Fibroblast of lung (primary cell): Measurements from ENCODE around the gene ALKBH3. TPM values are rescaled to one million over a fixed set of nuclear protein-coding genes. Genes with fewer than 3 reads are reported as not detected.

Experiments used
- DNase-seq, 2 donors: peaks; one replicate each; pipeline versions ENCODE4 v3.0.0 to v3.0.0-alpha.2; 2010; ENCODE audit warnings: low read depth in 2 of 2
- H2AFZ ChIP-seq: 2 replicates; pipeline ENCODE4 v1.5.1; 2012; ENCODE audit warnings: low read length, control low read depth, inconsistent platforms
- H3K27ac ChIP-seq: 2 replicates; pipeline ENCODE4 v1.5.1; 2011; ENCODE audit warnings: low read length, control low read depth; ENCODE audit not compliant: insufficient read depth
- H3K27me3 ChIP-seq: 2 replicates; pipeline ENCODE4 v1.5.1; 2011; ENCODE audit warnings: mild to moderate bottlenecking, low read length; ENCODE audit not compliant: control insufficient read depth, insufficient read depth
- H3K36me3 ChIP-seq: 2 replicates; pipeline ENCODE4 v1.5.1; 2011; ENCODE audit warnings: low read length; ENCODE audit not compliant: control insufficient read depth, insufficient read depth
- H3K4me1 ChIP-seq: 2 replicates; pipeline ENCODE4 v1.5.1; 2011; ENCODE audit warnings: low read length; ENCODE audit not compliant: control insufficient read depth, insufficient read depth; ENCODE audit errors: extremely low read depth
- H3K4me2 ChIP-seq: 2 replicates; pipeline ENCODE4 v1.5.1; 2011; ENCODE audit warnings: low read length, control low read depth; ENCODE audit not compliant: insufficient read depth; ENCODE audit errors: extremely low read depth
- H3K4me3 ChIP-seq, 4 experiments: fragments of 200-600 bp in 1 of 4; sonication (generic) in 1 of 4; replicated peaks in 1 of 4; 2 replicates each; pipeline ENCODE4 v1.5.1; 2011 to 2016; ENCODE audit warnings: low read length in 4 of 4, low read depth in 3 of 4, mild to moderate bottlenecking in 3 of 4, control low read depth in 2 of 4, inconsistent platforms in 1 of 4, mixed read lengths in 1 of 4; ENCODE audit not compliant: insufficient read depth in 1 of 4; ENCODE audit errors: control extremely low read depth in 1 of 4
- H3K79me2 ChIP-seq: 2 replicates; pipeline ENCODE4 v1.5.1; 2012; ENCODE audit warnings: mild to moderate bottlenecking, low read length, inconsistent platforms; ENCODE audit not compliant: control insufficient read depth, insufficient read depth
- H3K9ac ChIP-seq: 2 replicates; pipeline ENCODE4 v1.5.1; 2011; ENCODE audit warnings: mild to moderate bottlenecking, low read length, control low read depth; ENCODE audit not compliant: insufficient read depth
- H3K9me3 ChIP-seq: 2 replicates; pipeline ENCODE4 v1.5.1; 2012; ENCODE audit warnings: low read depth, low read length; ENCODE audit not compliant: control insufficient read depth, insufficient read depth
- H4K20me1 ChIP-seq: 2 replicates; pipeline ENCODE4 v1.5.1; 2011; ENCODE audit warnings: low read length; ENCODE audit not compliant: control insufficient read depth, insufficient read depth; ENCODE audit errors: extremely low read depth
- CTCF ChIP-seq, 2 donors: IDR thresholded peaks in 1 of 2; conservative IDR thresholded peaks in 1 of 2; 1 replicate in 1 of 2; 2 replicates in 1 of 2; pipeline ENCODE4 v1.5.1; 2011 to 2012; ENCODE audit warnings: low read length in 2 of 2, control low read depth in 1 of 2, inconsistent platforms in 1 of 2, low read depth in 1 of 2, mild to moderate bottlenecking in 1 of 2
- EZH2 ChIP-seq: IDR thresholded peaks from 2 replicates; pipeline ENCODE4 v1.5.1; 2012; ENCODE audit warnings: low read length, control low read depth, mild to moderate bottlenecking; ENCODE audit errors: missing control alignments
- polyA plus RNA-seq, 2 donors: library from polyadenylated mRNA; depleted of rRNA in 1 of 2; stranded (reverse) in 1 of 2; unstranded in 1 of 2; fragments of >200 nt; gene quantifications; 2 replicates each; pipeline ENCODE4 v1.2.1, GENCODE V29; 2011 to 2012; ENCODE audit warnings: missing spikeins in 1 of 2
- total RNA-seq: library from RNA; depleted of rRNA; stranded (reverse); fragments of >200 nt; gene quantifications from 2 replicates; pipeline ENCODE4 v1.2.1, GENCODE V29; 2014

The ALKBH3 gene
- total and polyA plus RNA-seq, 2 donors (not counting 1 experiment from before 2014, with no cell fraction given): 39.0 to 56.1 TPM

- Histone ChIP-seq H3K36me3 (no peaks in the 10 kb centered on the region), H3K27me3 (peaks cover 33% of the 10 kb centered on the region), H2AFZ (no peak overlapping the region), H3K27ac (no peak overlapping the region), H3K79me2 (no peaks in the 10 kb centered on the region), H3K9me3 (no peaks in the 10 kb centered on the region), H3K4me2 (peak overlapping the region; percentile 57), H3K4me3 (peak overlapping the region; percentile 23 to 57 (median 46)), H3K4me1 (peaks cover 17% of the 10 kb centered on the region), H4K20me1 (no peaks in the 10 kb centered on the region), H3K9ac (no peak overlapping the region)
- DNase-seq: peak in 1 of 2 donors; percentile 72
- TF ChIP-seq EZH2: peak; percentile 44
- TF ChIP-seq CTCF (conservative IDR thresholded peaks at IDR 0.05 in 1 of 2, IDR thresholded peaks at IDR 0.05 in 1 of 2; ENCODE audit: low read depth in 1 of 2, low read length in 2 of 2): no peak
Observed at GRCh38 chr11:43941257-43941994, 60.8 kb downstream of the ALKBH3 start.

- Histone ChIP-seq H4K20me1 (no peaks in the 10 kb centered on the region), H2AFZ (no peak overlapping the region), H3K36me3 (no peaks in the 10 kb centered on the region), H3K4me1 (peaks cover 7% of the 10 kb centered on the region), H3K27ac (no peak overlapping the region), H3K4me3 (peak overlapping the region in 3 of 4 experiments; percentile 16 to 60 (median 51)), H3K4me2 (peak overlapping the region; percentile 64), H3K9me3 (no peaks in the 10 kb centered on the region), H3K79me2 (no peaks in the 10 kb centered on the region), H3K9ac (peak overlapping the region; percentile 47), H3K27me3 (peaks cover 37% of the 10 kb centered on the region)
- TF ChIP-seq CTCF (conservative IDR thresholded peaks at IDR 0.05 in 1 of 2, IDR thresholded peaks at IDR 0.05 in 1 of 2; ENCODE audit: low read depth in 1 of 2, low read length in 2 of 2) (no peak), EZH2 (peak; percentile 82)
- peak; percentile 41 to 54 for DNase-seq
Observed at GRCh38 chr11:43942662-43943371, 62.2 kb downstream of the ALKBH3 start.

GRCh38 chr11:43943372-43943930, 62.8 kb downstream of the ALKBH3 start:
- Histone ChIP-seq H4K20me1 (no peaks in the 10 kb centered on the region), H3K4me3 (peak overlapping the region; percentile 16 to 60 (median 37)), H3K27ac (no peak overlapping the region), H2AFZ (no peak overlapping the region), H3K79me2 (no peaks in the 10 kb centered on the region), H3K9me3 (no peaks in the 10 kb centered on the region), H3K4me2 (peak overlapping the region; percentile 64), H3K9ac (peak overlapping the region; percentile 47), H3K36me3 (no peaks in the 10 kb centered on the region), H3K27me3 (peaks cover 38% of the 10 kb centered on the region), H3K4me1 (peaks cover 4% of the 10 kb centered on the region)
- DNase-seq: peak in 1 of 2 donors; percentile 39
- no peak for TF ChIP-seq CTCF (conservative IDR thresholded peaks at IDR 0.05 in 1 of 2, IDR thresholded peaks at IDR 0.05 in 1 of 2; ENCODE audit: low read depth in 1 of 2, low read length in 2 of 2)
- peak; percentile 72 for TF ChIP-seq EZH2
